Panc1 (cell line): ENCODE measurements around the gene USP17L11. TPM values are rescaled to one million over a fixed set of nuclear protein-coding genes. Genes with fewer than 3 reads are reported as not detected.
"Not testable (repeated sequence)": the region's sequence is repeated elsewhere in the genome, so short reads cannot be mapped to it uniquely, and the experiment has no call there.

ENCODE experiments used
- ATAC-seq: fragments of 200-7000 bp; cut with Tn5 transposase; 2 replicates; pipeline ENCODE4 v1.9.1; 2020; ENCODE audit warnings: mild to moderate bottlenecking, moderate library complexity
- BruUV-seq: library from RNA; stranded (reverse); fragments of 400-500 nt; replicated peaks from 2 replicates; lab custom pipeline; 2021; lab: Mats Ljungman, UMichigan
- CTCF ChIA-PET: fragments of 300-600 bp; sonication (Branson Sonifier 250); formaldehyde crosslinking; loops from one replicate; lab custom pipeline; 2022; ENCODE audit warnings: antibody characterized with exemption; lab: Charles Lee
- POLR2A ChIA-PET: fragments of 300-600 bp; sonication (Branson Sonifier 250); formaldehyde crosslinking; loops from one replicate; lab custom pipeline; 2022; ENCODE audit warnings: antibody characterized with exemption; lab: Charles Lee
- DNase-seq: peaks from one replicate; pipeline ENCODE4 v3.0.0-alpha.2; 2010; ENCODE audit warnings: low read depth, low spot score
- H3K27ac ChIP-seq: 2 replicates; pipeline ENCODE4 v1.5.1; 2011; ENCODE audit warnings: mild to moderate bottlenecking, low read length, inconsistent platforms
- H3K27me3 ChIP-seq: fragments of 200-500 bp; sonication (Bioruptor generic); 2 replicates; pipeline ENCODE4 v1.6.0; 2014; ENCODE audit warnings: low read length, inconsistent platforms; ENCODE audit not compliant: control insufficient read depth, insufficient read depth
- H3K36me3 ChIP-seq: fragments of 200-500 bp; sonication (Bioruptor generic); 2 replicates; pipeline ENCODE4 v1.5.1; 2014; ENCODE audit warnings: inconsistent platforms, mild to moderate bottlenecking, low read length, moderate library complexity; ENCODE audit not compliant: control insufficient read depth, insufficient read depth
- H3K4me1 ChIP-seq: 2 replicates; pipeline ENCODE4 v1.5.1; 2011; ENCODE audit warnings: inconsistent platforms, mild to moderate bottlenecking, low read length, moderate library complexity; ENCODE audit not compliant: control insufficient read depth, insufficient read depth
- H3K4me3 ChIP-seq, 2 experiments: 2 replicates each; pipeline ENCODE4 v1.5.1; 2011 to 2012; ENCODE audit warnings: low read depth in 2 of 2, low read length in 2 of 2, mild to moderate bottlenecking in 2 of 2, inconsistent platforms in 1 of 2, moderate library complexity in 1 of 2
- H3K9me3 ChIP-seq: fragments of 200-500 bp; sonication (Bioruptor generic); 2 replicates; pipeline ENCODE4 v1.5.1; 2014; ENCODE audit warnings: low read depth, mild to moderate bottlenecking, inconsistent platforms, low read length, moderate library complexity; ENCODE audit not compliant: control insufficient read depth, insufficient read depth
- in situ Hi-C: cut with HindIII; loops from 2 replicates; pipeline ENCODE4 v1.10.0; 2016; ENCODE audit warnings: low sequenced_read_pairs, low pct_unique_long_range_greater_than_20kb
- intact Hi-C: fragments of 100-400 bp; cut with micrococcal nuclease; formaldehyde crosslinking; loops from one replicate; pipeline ENCODE4 v1.10.0; 2022; ENCODE audit not compliant: unreplicated experiment
- total RNA-seq: library from RNA; stranded (reverse); gene quantifications from one replicate; pipeline ENCODE4 v1.2.1, GENCODE V29; 2021; ENCODE audit not compliant: unreplicated experiment

The USP17L11 gene
- total RNA-seq, 1 experiment from 2014 or later = not detected

DNA sequence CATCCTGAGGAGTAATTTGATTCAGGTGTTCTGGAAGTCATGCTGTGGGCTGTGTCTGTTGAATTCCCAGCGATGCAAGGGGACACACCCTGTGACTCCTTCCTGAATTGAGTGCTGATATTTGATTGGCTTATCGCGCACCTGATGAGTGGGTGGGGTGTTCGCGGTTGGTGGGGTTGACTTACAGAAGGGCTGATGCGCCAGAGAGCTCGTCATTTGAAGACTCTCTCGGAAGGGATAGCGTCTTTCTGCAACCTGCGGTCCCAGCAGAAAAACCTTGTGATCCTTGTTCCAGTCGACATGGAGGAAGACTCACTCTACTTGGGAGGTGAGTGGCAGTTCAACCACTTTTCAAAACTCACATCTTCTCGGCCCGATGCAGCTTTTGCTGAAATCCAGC, 47.4 kb downstream of the USP17L11 start, which contains the start of gene USP17L21:
Gene USP17L21, plus strand, starts transcription at position 301 of the 400 bp plus-strand sequence. Its CDS starts 0 bp downstream, at position 301.
- H3K36me3 ChIP-seq, H3K4me1 ChIP-seq, BruUV-seq, ATAC-seq, DNase-seq, H3K27me3 ChIP-seq, intact Hi-C loops, CTCF ChIA-PET, H3K9me3 ChIP-seq, H3K4me3 ChIP-seq, POLR2A ChIA-PET, in situ Hi-C loops, H3K27ac ChIP-seq: not testable (repeated sequence)

Other genes with a start within 250 kb of the USP17L11 start
- not detected for gene FAM90A26, start 45.0 kb upstream of the USP17L11 start, total RNA-seq
- gene USP17L10, start 4.7 kb upstream of the USP17L11 start, total RNA-seq = not detected
- not detected for gene USP17L12, start 4.7 kb downstream of the USP17L11 start, total RNA-seq
- not detected for gene USP17L13, start 9.5 kb downstream of the USP17L11 start, total RNA-seq
- not detected for gene USP17L15, start 19.0 kb downstream of the USP17L11 start, total RNA-seq
- gene USP17L17, start 28.5 kb downstream of the USP17L11 start, total RNA-seq = not detected
- not detected for gene USP17L18, start 33.2 kb downstream of the USP17L11 start, total RNA-seq
- gene USP17L19, start 38.0 kb downstream of the USP17L11 start, total RNA-seq = not detected
- not detected for gene USP17L20, start 42.7 kb downstream of the USP17L11 start, total RNA-seq
- gene USP17L21, start 47.5 kb downstream of the USP17L11 start, total RNA-seq = not detected
- gene USP17L22, start 52.2 kb downstream of the USP17L11 start, total RNA-seq = not detected
- not detected for gene USP17L24, start 109.8 kb downstream of the USP17L11 start, total RNA-seq
- not detected for gene USP17L25, start 114.5 kb downstream of the USP17L11 start, total RNA-seq
- gene USP17L26, start 119.3 kb downstream of the USP17L11 start, total RNA-seq = not detected
- gene USP17L5, start 124.0 kb downstream of the USP17L11 start, total RNA-seq = not detected
- not detected for gene USP17L27, start 128.7 kb downstream of the USP17L11 start, total RNA-seq
- not detected for gene USP17L28, start 133.5 kb downstream of the USP17L11 start, total RNA-seq
- gene USP17L29, start 138.2 kb downstream of the USP17L11 start, total RNA-seq = not detected
- gene USP17L30, start 147.7 kb downstream of the USP17L11 start, total RNA-seq = not detected
- gene DEFB131A, start 229.0 kb downstream of the USP17L11 start, total RNA-seq = not detected